GM23338 (cell line): ENCODE results near the gene TRIB2. TPM values are rescaled to one million over a fixed set of nuclear protein-coding genes. Genes with fewer than 3 reads are reported as not detected.

Source experiments
- ATAC-seq: fragments of 200-7000 bp; cut with Tn5 transposase; 3 replicates; pipeline ENCODE4 v1.9.1; 2020
- DNase-seq: peaks from one replicate; pipeline ENCODE4 v3.0.0-alpha.2; 2015; ENCODE audit warnings: low spot score
- H2AFZ ChIP-seq: fragments of 200-600 bp; sonication (generic); 2 replicates; pipeline ENCODE4 v1.8.0; 2016; ENCODE audit warnings: antibody characterized with exemption, mild to moderate bottlenecking, moderate library complexity
- H3F3A ChIP-seq: fragments of 200-600 bp; sonication (generic); replicated peaks from 2 replicates; pipeline ENCODE4 v1.8.0; 2017; ENCODE audit warnings: antibody characterized with exemption, mixed run types, low read depth
- H3K27ac ChIP-seq: fragments of 200-600 bp; sonication (generic); 2 replicates; pipeline ENCODE4 v1.6.1; 2016; ENCODE audit warnings: low read depth
- H3K27me3 ChIP-seq: fragments of 200-600 bp; sonication (generic); 2 replicates; pipeline ENCODE4 v1.8.0; 2016; ENCODE audit warnings: mild to moderate bottlenecking, mixed run types, moderate library complexity; ENCODE audit not compliant: insufficient read depth
- H3K36me3 ChIP-seq: fragments of 200-600 bp; sonication (generic); 2 replicates; pipeline ENCODE4 v1.8.0; 2016; ENCODE audit warnings: mild to moderate bottlenecking; ENCODE audit not compliant: insufficient read depth
- H3K4me1 ChIP-seq: fragments of 200-600 bp; sonication (generic); 2 replicates; pipeline ENCODE4 v1.8.0; 2016; ENCODE audit warnings: mild to moderate bottlenecking, moderate library complexity; ENCODE audit not compliant: insufficient read depth
- H3K4me2 ChIP-seq: fragments of 200-600 bp; sonication (generic); 2 replicates; pipeline ENCODE4 v1.7.1; 2017; ENCODE audit warnings: mixed run types
- H3K4me3 ChIP-seq: fragments of 200-600 bp; sonication (generic); 2 replicates; pipeline ENCODE4 v1.6.1; 2016; ENCODE audit warnings: mixed run types
- H3K79me2 ChIP-seq: fragments of 200-600 bp; sonication (generic); replicated peaks from 2 replicates; pipeline ENCODE4 v1.8.0; 2017; ENCODE audit warnings: mild to moderate bottlenecking; ENCODE audit not compliant: insufficient read depth
- H3K9me2 ChIP-seq: fragments of 200-600 bp; sonication (generic); 2 replicates; pipeline ENCODE4 v1.8.0; 2017; ENCODE audit not compliant: insufficient read depth
- H4K20me1 ChIP-seq: fragments of 200-600 bp; sonication (generic); replicated peaks from 2 replicates; pipeline ENCODE4 v1.8.0; 2017; ENCODE audit warnings: mild to moderate bottlenecking; ENCODE audit not compliant: insufficient read depth
- H3K27ac Mint-ChIP-seq: 2 replicates; pipeline ENCODE4 v1.8.0; 2020; ENCODE audit warnings: inconsistent platforms, mild to moderate bottlenecking, moderate library complexity, mixed read lengths
- H3K27me3 Mint-ChIP-seq: 3 replicates; pipeline ENCODE4 v1.8.0; 2022; ENCODE audit warnings: low read depth, mild to moderate bottlenecking, moderate library complexity, mixed read lengths, inconsistent platforms; ENCODE audit not compliant: insufficient read depth, poor library complexity
- H3K36me3 Mint-ChIP-seq: 3 replicates; pipeline ENCODE4 v1.8.0; 2021; ENCODE audit warnings: low read depth, mild to moderate bottlenecking, inconsistent platforms, moderate library complexity, mixed read lengths
- H3K4me1 Mint-ChIP-seq: 3 replicates; pipeline ENCODE4 v1.8.0; 2020; ENCODE audit warnings: mild to moderate bottlenecking, inconsistent platforms, mixed read lengths
- H3K4me3 Mint-ChIP-seq: 3 replicates; pipeline ENCODE4 v1.8.0; 2021; ENCODE audit warnings: moderate library complexity, mild to moderate bottlenecking, inconsistent platforms, mixed read lengths
- H3K9me3 Mint-ChIP-seq: 3 replicates; pipeline ENCODE4 v1.8.0; 2020; ENCODE audit warnings: moderate library complexity, mild to moderate bottlenecking, inconsistent platforms, mixed read lengths
- CREB1 ChIP-seq: fragments of 250-450 bp; sonication (Bioruptor Pico); IDR thresholded peaks from 2 replicates; pipeline ENCODE4 v1.5.0; 2020; ENCODE audit warnings: low read depth, mild to moderate bottlenecking, moderate library complexity
- EZH2 ChIP-seq: fragments of 200-600 bp; sonication (generic); IDR thresholded peaks from one replicate; pipeline ENCODE4 v1.8.0; 2017; ENCODE audit warnings: antibody characterized with exemption, mild to moderate bottlenecking, low read depth; ENCODE audit not compliant: unreplicated experiment
- EZH2phosphoT487 ChIP-seq: fragments of 200-600 bp; sonication (generic); IDR thresholded peaks from one replicate; pipeline ENCODE4 v1.8.1; 2018; ENCODE audit warnings: antibody characterized with exemption; ENCODE audit not compliant: unreplicated experiment
- JUNB ChIP-seq: IDR thresholded peaks from one replicate; pipeline ENCODE4 v1.6.1; 2016; ENCODE audit warnings: antibody characterized with exemption; ENCODE audit not compliant: unreplicated experiment
- NANOG ChIP-seq: IDR thresholded peaks from 2 replicates; pipeline ENCODE4 v1.6.1; 2016; ENCODE audit warnings: antibody characterized with exemption, borderline replicate concordance
- POLR2AphosphoS5 ChIP-seq: IDR thresholded peaks from 2 replicates; pipeline ENCODE4 v1.6.1; 2016; ENCODE audit warnings: antibody characterized with exemption, low read depth
- STAT1 ChIP-seq: IDR thresholded peaks from one replicate; pipeline ENCODE4 v1.6.1; 2016; ENCODE audit warnings: antibody characterized with exemption; ENCODE audit not compliant: unreplicated experiment
- ZNF114 ChIP-seq: fragments of 250-450 bp; sonication (Bioruptor Pico); IDR thresholded peaks from 2 replicates; pipeline ENCODE4 v1.5.0; 2020; ENCODE audit warnings: mild to moderate bottlenecking, moderate library complexity
- ZNF331 ChIP-seq: fragments of 250-450 bp; sonication (Bioruptor Pico); IDR thresholded peaks from 2 replicates; pipeline ENCODE4 v1.5.0; 2020; ENCODE audit warnings: low read depth, mild to moderate bottlenecking, moderate library complexity
- polyA plus RNA-seq: library from polyadenylated mRNA; unstranded; fragments of >200 nt; fragmentation: Nextera tagmentation; extraction: Ambion mirVana; gene quantifications from 2 replicates; pipeline ENCODE4 v1.2.1, GENCODE V29; 2016
- total RNA-seq: library from RNA; depleted of rRNA; stranded (reverse); fragments of >200 nt; shearing (Covaris generic); gene quantifications from 2 replicates; pipeline ENCODE4 v1.2.3, GENCODE V29; 2014
- TF ChIP-seq, protein P1 (sequence below): IDR thresholded peaks from 2 replicates; pipeline ENCODE4 v1.6.1; 2016; ENCODE audit warnings: antibody characterized with exemption
- TF ChIP-seq, protein P2 (sequence below): fragments of 250-450 bp; sonication (Bioruptor Pico); IDR thresholded peaks from 2 replicates; pipeline ENCODE4 v1.5.0; 2020; ENCODE audit warnings: mild to moderate bottlenecking, moderate library complexity
- TF ChIP-seq, protein P3 (sequence below): IDR thresholded peaks from one replicate; pipeline ENCODE4 v1.6.1; 2018; ENCODE audit warnings: antibody characterized with exemption; ENCODE audit not compliant: unreplicated experiment

Gene TRIB2
- total and polyA plus RNA-seq, 2 experiments from 2014 or later = 40.3 to 109 TPM

DNA sequence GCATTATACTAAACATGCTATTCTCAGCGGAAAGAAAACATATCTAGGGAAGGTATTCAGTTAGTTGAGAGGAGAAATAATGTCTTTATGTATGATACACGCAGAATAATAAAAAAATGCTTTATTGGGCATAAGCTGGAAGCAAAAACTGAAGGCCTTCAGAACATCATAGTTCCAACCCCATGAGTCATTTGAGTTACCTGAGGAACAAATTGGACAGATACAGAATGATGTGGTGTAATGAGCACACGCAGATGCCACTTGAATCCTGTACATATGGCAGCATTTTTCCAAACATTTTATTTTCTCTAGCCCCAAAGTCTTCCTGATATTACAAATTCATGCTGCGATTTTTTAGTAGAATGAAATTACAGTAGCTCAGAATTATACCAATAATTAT lies 23.2 kb upstream of the TRIB2 start (continued):
- TF ChIP-seq, protein P1, sequence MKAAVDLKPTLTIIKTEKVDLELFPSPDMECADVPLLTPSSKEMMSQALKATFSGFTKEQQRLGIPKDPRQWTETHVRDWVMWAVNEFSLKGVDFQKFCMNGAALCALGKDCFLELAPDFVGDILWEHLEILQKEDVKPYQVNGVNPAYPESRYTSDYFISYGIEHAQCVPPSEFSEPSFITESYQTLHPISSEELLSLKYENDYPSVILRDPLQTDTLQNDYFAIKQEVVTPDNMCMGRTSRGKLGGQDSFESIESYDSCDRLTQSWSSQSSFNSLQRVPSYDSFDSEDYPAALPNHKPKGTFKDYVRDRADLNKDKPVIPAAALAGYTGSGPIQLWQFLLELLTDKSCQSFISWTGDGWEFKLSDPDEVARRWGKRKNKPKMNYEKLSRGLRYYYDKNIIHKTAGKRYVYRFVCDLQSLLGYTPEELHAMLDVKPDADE = no peak
- no peak for TF ChIP-seq POLR2AphosphoS5

DNA sequence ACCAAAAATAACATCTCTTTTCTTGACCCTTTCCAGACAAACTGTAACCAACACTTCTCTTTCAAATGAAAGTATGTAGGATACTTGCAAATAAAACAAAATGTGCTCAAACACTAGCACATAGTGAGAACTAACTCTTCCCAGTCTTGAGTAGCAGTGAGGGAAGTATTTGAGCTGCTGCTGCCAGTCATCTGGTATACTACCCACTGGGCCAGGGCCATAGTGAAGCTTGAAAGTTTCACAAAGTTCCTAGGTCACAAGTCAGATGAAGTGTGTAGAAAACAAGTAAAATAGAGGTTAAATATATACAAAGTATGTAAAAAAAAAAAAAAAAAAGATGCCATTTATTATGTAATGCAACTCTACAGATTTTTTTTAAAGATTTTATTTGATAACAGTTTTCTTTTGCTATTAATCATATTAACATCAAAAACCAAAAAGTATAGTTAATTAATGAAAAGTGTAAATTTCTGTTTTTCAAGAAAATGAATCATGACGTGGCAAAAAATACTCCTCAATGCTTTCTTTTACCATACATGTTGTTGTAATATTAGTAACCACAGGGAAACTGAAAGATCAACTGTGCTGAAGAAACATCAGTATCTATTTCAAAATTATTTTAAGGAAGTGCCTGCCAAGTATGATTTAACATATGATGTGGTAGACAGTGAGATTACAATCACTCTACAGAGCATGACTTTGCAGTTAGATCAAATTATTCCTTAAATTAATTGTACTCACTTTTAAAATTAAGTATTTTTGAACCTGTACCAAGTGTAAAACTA lies 21.6 kb upstream of the TRIB2 start:
- Histone ChIP-seq H3K4me3 (no peak overlapping the region), H3K4me2 (no peak overlapping the region), H3K27ac (no peak overlapping the region), H3K27me3 (no peaks in the 10 kb centered on the region), H2AFZ (no peak overlapping the region), H3K4me1 (no peaks in the 10 kb centered on the region), H3K9me2 (no peaks in the 10 kb centered on the region), H3K79me2 (no peaks in the 10 kb centered on the region), H3K36me3 (no peaks in the 10 kb centered on the region), H3F3A (no peaks in the 10 kb centered on the region), H4K20me1 (no peaks in the 10 kb centered on the region)
- Mint-ChIP-seq H3K36me3 (peaks cover 12% of the 10 kb centered on the region), H3K27ac (no peak overlapping the region), H3K9me3 (peaks cover 31% of the 10 kb centered on the region), H3K4me3 (no peak overlapping the region), H3K27me3 (peaks cover 4% of the 10 kb centered on the region), H3K4me1 (no peaks in the 10 kb centered on the region)
- DNase-seq = no peak
- no peak for ATAC-seq
- TF ChIP-seq ZNF331 = no peak
- no peak for TF ChIP-seq POLR2AphosphoS5
- TF ChIP-seq EZH2 = no peak
- TF ChIP-seq ZNF114 (CRISPR knock-in tag) = no peak
- TF ChIP-seq, protein P2, sequence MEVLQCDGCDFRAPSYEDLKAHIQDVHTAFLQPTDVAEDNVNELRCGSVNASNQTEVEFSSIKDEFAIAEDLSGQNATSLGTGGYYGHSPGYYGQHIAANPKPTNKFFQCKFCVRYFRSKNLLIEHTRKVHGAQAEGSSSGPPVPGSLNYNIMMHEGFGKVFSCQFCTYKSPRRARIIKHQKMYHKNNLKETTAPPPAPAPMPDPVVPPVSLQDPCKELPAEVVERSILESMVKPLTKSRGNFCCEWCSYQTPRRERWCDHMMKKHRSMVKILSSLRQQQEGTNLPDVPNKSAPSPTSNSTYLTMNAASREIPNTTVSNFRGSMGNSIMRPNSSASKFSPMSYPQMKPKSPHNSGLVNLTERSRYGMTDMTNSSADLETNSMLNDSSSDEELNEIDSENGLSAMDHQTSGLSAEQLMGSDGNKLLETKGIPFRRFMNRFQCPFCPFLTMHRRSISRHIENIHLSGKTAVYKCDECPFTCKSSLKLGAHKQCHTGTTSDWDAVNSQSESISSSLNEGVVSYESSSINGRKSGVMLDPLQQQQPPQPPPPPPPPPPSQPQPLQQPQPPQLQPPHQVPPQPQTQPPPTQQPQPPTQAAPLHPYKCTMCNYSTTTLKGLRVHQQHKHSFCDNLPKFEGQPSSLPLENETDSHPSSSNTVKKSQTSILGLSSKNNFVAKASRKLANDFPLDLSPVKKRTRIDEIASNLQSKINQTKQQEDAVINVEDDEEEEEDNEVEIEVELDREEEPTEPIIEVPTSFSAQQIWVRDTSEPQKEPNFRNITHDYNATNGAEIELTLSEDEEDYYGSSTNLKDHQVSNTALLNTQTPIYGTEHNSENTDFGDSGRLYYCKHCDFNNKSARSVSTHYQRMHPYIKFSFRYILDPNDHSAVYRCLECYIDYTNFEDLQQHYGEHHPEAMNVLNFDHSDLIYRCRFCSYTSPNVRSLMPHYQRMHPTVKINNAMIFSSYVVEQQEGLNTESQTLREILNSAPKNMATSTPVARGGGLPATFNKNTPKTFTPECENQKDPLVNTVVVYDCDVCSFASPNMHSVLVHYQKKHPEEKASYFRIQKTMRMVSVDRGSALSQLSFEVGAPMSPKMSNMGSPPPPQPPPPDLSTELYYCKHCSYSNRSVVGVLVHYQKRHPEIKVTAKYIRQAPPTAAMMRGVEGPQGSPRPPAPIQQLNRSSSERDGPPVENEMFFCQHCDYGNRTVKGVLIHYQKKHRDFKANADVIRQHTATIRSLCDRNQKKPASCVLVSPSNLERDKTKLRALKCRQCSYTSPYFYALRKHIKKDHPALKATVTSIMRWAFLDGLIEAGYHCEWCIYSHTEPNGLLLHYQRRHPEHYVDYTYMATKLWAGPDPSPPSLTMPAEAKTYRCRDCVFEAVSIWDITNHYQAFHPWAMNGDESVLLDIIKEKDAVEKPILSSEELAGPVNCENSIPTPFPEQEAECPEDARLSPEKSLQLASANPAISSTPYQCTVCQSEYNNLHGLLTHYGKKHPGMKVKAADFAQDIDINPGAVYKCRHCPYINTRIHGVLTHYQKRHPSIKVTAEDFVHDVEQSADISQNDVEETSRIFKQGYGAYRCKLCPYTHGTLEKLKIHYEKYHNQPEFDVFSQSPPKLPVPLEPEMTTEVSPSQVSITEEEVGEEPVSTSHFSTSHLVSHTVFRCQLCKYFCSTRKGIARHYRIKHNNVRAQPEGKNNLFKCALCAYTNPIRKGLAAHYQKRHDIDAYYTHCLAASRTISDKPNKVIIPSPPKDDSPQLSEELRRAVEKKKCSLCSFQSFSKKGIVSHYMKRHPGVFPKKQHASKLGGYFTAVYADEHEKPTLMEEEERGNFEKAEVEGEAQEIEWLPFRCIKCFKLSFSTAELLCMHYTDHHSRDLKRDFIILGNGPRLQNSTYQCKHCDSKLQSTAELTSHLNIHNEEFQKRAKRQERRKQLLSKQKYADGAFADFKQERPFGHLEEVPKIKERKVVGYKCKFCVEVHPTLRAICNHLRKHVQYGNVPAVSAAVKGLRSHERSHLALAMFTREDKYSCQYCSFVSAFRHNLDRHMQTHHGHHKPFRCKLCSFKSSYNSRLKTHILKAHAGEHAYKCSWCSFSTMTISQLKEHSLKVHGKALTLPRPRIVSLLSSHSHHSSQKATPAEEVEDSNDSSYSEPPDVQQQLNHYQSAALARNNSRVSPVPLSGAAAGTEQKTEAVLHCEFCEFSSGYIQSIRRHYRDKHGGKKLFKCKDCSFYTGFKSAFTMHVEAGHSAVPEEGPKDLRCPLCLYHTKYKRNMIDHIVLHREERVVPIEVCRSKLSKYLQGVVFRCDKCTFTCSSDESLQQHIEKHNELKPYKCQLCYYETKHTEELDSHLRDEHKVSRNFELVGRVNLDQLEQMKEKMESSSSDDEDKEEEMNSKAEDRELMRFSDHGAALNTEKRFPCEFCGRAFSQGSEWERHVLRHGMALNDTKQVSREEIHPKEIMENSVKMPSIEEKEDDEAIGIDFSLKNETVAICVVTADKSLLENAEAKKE = no peak
- TF ChIP-seq, protein P3, sequence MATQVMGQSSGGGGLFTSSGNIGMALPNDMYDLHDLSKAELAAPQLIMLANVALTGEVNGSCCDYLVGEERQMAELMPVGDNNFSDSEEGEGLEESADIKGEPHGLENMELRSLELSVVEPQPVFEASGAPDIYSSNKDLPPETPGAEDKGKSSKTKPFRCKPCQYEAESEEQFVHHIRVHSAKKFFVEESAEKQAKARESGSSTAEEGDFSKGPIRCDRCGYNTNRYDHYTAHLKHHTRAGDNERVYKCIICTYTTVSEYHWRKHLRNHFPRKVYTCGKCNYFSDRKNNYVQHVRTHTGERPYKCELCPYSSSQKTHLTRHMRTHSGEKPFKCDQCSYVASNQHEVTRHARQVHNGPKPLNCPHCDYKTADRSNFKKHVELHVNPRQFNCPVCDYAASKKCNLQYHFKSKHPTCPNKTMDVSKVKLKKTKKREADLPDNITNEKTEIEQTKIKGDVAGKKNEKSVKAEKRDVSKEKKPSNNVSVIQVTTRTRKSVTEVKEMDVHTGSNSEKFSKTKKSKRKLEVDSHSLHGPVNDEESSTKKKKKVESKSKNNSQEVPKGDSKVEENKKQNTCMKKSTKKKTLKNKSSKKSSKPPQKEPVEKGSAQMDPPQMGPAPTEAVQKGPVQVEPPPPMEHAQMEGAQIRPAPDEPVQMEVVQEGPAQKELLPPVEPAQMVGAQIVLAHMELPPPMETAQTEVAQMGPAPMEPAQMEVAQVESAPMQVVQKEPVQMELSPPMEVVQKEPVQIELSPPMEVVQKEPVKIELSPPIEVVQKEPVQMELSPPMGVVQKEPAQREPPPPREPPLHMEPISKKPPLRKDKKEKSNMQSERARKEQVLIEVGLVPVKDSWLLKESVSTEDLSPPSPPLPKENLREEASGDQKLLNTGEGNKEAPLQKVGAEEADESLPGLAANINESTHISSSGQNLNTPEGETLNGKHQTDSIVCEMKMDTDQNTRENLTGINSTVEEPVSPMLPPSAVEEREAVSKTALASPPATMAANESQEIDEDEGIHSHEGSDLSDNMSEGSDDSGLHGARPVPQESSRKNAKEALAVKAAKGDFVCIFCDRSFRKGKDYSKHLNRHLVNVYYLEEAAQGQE = no peak
- no peak for TF ChIP-seq NANOG
- TF ChIP-seq EZH2phosphoT487 = no peak
- no peak for TF ChIP-seq JUNB
- TF ChIP-seq STAT1 = no peak
- TF ChIP-seq, protein P1 = no peak
- no peak for TF ChIP-seq CREB1 (CRISPR knock-in tag)
